ENCODE results near the gene KRTAP4-9.

DNA sequence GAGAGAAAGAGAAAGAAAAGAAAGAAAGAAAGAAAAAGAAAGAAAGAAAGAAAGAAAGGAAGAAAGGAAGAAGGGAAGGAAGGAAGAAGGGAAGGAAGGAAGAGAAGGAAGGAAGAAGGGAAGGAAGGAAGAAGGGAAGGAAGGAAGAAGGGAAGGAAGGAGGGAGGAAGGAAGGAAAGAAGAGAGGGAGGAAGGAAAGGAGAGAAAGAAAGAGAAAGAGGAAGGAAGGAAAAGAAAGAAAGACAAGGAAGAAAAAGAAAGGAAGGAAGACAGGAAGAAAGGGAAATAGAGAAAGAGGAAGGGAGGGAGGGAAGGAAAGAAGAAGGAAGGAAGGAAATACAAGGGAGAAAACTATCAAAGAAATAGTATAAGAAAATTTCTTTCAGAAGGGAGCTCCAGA is 28.4 kb upstream of the KRTAP4-9 start:
- TF ChIP-seq, protein P1, sequence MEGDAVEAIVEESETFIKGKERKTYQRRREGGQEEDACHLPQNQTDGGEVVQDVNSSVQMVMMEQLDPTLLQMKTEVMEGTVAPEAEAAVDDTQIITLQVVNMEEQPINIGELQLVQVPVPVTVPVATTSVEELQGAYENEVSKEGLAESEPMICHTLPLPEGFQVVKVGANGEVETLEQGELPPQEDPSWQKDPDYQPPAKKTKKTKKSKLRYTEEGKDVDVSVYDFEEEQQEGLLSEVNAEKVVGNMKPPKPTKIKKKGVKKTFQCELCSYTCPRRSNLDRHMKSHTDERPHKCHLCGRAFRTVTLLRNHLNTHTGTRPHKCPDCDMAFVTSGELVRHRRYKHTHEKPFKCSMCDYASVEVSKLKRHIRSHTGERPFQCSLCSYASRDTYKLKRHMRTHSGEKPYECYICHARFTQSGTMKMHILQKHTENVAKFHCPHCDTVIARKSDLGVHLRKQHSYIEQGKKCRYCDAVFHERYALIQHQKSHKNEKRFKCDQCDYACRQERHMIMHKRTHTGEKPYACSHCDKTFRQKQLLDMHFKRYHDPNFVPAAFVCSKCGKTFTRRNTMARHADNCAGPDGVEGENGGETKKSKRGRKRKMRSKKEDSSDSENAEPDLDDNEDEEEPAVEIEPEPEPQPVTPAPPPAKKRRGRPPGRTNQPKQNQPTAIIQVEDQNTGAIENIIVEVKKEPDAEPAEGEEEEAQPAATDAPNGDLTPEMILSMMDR (IDR thresholded peaks at IDR 0.05; ENCODE audit: low read length): no peak
- TF ChIP-seq EZH2 (IDR thresholded peaks at IDR 0.05; ENCODE audit: borderline replicate concordance, low read length): no peak

All from OCI-LY1 (cell line).